HG03039 (cell line): ENCODE measurements around the gene MACROD2.

Experiments
- ATAC-seq: cut with Tn5 transposase; IDR thresholded peaks from one replicate; pipeline ENCODE4 v1.9.1; 2021; ENCODE audit warnings: mild to moderate bottlenecking, moderate library complexity; ENCODE audit not compliant: unreplicated experiment

The MACROD2 gene

DNA sequence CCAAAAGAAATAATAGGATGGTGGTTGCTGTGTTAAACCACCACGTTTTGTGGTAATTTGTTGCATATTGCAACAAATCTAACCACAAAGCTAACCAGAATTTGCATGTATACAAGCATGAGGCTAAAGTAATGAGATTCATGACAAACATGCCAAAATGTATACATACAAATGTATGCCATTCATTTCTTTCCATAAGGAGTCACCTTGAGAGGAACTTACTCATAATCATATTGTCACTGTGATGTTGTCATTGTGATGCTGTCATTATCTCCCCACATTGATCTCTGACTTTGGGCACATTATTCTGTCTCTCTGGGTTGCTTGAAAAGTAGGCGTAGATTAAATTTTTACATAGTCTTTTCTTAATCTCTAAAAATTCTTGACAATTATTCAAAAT, 1228.9 kb downstream of the MACROD2 start:
- ATAC-seq: no peak

- ATAC-seq: no peak
Observed at GRCh38 chr20:15227102-15227501, 1231.8 kb downstream of the MACROD2 start.

DNA sequence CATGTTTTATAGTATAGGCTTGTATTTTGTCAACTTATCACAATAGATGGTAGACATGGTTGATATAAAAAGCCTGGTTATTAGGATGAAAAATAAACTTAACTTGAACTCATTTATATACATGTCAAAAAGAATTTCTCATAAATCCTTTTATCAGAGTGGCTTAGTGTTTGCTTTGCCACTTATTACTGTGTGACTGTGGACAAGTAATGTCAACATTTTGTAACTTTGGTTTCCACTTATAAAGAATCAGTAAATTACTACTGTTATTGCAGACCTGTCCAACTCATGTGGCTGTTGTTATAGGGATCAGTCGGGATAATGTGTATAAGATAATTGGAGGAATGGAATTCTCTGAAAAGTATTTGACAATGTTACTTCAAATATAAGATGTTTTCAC, 1236.9 kb downstream of the MACROD2 start:
- ATAC-seq: no peak

- ATAC-seq: no peak
Observed at GRCh38 chr20:15235471-15236198, 1240.3 kb downstream of the MACROD2 start.

- ATAC-seq: peak; percentile 82
Observed at GRCh38 chr20:15236812-15237211, 1241.5 kb downstream of the MACROD2 start.

- no peak for ATAC-seq
Observed at GRCh38 chr20:15239542-15240206, 1244.4 kb downstream of the MACROD2 start.

DNA sequence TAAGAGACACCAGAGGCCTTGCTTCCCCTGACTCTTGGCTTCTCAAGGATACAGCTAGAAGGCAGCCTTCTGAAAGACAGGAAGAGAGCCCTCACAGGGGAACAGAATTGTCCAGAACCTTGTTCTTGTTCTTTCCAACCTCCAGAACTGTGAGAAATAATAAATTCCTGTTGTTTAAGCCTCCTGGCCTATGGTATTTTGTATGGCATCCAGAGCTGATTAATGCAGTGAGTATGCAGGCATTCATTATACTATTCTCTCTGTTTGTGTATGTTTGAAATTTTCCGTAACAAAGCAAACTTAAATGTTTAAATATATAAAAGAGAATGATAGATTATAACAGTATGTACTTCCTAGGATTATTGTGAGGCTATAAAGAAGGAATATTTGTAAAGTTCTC, 1245.5 kb downstream of the MACROD2 start:
- ATAC-seq: no peak

- no peak for ATAC-seq
Observed at GRCh38 chr20:15241681-15242080, 1246.4 kb downstream of the MACROD2 start.

GRCh38 chr20:15242773-15243172, 1247.5 kb downstream of the MACROD2 start:
- ATAC-seq: no peak

- ATAC-seq: no peak
Observed at GRCh38 chr20:15245896-15246295, 1250.6 kb downstream of the MACROD2 start.

GRCh38 chr20:15248618-15249395, 1253.5 kb downstream of the MACROD2 start:
- peak; percentile 75 for ATAC-seq

DNA sequence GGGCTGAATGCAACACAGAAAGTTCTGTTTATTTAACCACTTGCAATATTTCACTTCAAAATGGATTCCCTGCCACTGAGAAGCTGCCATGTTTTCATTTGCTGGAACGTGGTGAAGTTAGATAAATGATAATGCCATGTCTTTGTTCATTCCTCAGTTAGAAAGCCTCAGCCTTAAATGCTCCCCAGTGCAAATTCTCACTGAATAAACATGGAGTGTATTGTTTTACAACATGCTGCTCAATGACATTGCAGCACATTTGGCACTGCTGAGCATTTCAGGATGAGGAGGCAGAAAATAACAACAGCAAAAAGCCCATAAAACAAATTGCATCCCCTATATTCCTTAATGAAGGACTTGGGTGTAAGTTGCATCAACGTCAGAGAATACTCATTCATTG, 1255.9 kb downstream of the MACROD2 start:
- no peak for ATAC-seq

DNA sequence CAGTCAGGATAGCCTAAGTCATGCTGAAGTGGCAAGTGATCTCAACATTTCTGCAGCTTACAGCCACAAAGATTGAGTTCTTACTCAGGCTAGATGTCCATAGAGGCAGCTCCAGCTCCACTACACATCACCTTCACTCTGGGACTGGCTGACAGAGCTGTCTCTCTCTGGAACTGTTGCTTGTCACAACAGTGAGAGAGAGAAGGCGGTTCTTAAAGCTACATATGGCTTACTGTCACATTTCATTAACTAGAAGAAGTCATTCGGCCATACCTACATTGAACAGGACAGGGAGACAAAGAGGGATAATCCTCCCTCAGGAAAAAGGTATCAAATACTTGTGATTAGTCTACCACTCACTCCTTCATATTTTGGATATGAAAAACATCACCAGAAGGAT, 1257.0 kb downstream of the MACROD2 start:
- ATAC-seq: no peak

- ATAC-seq: no peak
Observed at GRCh38 chr20:15253431-15253830, 1258.1 kb downstream of the MACROD2 start.

DNA sequence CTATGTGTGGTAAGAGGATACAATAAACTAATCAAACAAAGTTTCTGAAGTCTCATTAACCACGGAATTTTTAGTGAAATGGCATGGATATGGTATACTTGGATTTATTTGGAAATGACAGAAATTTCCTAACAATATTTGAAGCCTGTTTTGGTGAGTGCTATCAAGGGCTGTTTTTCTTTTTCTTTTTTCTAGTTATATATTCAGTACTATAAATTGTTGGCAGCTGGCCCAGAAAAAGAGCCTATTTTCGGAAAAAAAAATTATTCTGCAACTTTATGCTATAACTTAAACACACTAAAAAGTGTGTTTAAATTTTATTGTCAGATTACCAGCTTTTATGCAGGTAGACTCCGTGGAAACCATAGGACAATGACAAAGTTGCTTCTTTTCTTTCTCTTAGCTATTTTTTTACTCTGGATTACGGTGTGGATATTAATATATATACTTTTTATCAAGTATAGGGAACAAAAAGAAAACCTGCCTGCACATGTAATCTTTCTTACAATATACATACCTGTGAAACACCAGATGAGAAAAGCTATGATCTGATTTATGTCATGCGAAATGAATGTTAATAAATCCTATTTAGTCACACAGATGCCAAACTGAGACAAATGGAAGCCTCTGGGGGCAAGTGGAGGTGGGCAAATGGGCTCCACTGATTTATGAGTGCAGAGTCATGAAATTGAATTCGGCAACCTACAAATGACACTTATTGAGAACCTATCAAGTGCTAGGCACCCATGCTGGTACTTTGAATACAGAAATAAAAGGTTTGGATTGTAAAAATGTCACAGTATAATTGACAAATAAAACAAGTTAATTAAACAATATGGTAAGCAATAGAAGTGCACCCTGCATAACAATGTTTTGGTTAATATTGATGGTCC, 1261.6 kb downstream of the MACROD2 start:
- no peak for ATAC-seq

GRCh38 chr20:15257569-15257870, 1262.2 kb downstream of the MACROD2 start:
- ATAC-seq: no peak

- no peak for ATAC-seq
Observed at GRCh38 chr20:15265581-15266309, 1270.4 kb downstream of the MACROD2 start.

DNA sequence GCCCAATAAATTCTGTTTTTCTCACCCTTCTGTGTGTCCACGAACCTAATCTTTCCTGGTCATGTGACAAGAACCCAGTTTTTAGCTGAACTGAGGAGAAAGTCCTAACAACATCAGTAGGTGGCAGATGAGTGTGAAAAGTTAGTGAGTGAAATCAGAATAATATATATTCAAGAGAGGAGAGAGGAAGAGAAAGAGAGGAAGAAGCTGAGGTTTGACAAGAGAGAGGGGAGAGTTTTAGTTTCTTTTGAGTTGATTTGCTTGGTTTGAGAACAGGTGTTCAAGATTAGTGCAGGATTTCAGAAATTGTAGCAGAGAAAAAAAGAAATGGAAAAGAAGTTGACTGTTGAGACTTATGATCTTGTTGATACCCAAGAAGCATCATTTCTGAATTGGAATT, 1272.6 kb downstream of the MACROD2 start:
- ATAC-seq: no peak

- no peak for ATAC-seq
Observed at GRCh38 chr20:15278041-15278440, 1282.7 kb downstream of the MACROD2 start.

GRCh38 chr20:15287329-15287728, 1292.0 kb downstream of the MACROD2 start:
- no peak for ATAC-seq
